Body of pancreas (tissue), 4 donors: ENCODE measurements around the gene IMMP1L.

Source experiments
- POLR2A ChIP-seq, 3 donors: fragments of 450-650 bp; IDR thresholded peaks; one replicate each; pipeline ENCODE4 v1.6.1; 2016; ENCODE audit warnings: antibody characterized with exemption in 3 of 3, mild to moderate bottlenecking in 2 of 3
- TF ChIP-seq, protein P1 (sequence below), 7 experiments: fragments of 450-650 bp in 4 of 7; fragments of 200-600 bp in 3 of 7; sonication (generic) in 3 of 7; IDR thresholded peaks; one replicate each; pipeline ENCODE4 v1.5.1; 2016 to 2019; ENCODE audit warnings: antibody characterized with exemption in 7 of 7

DNA sequence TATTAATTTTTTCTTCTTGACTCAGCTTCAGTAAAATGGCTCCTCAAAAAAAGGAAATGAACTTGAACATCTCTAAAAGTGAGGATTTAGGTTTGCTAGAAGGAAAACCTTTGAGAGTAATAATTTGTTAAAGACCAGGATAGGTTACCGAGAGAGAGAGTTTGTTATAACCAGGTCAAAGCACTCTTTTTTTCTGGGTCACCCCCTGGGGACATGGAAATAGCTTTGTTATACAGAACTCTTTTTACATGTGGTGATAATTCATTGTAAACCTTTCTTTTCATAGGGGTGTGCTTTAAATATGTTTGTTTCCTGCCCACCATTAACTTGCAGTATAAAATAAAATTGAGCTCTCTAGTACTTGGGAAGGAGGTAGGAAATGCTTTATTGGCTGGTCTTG, 92.1 kb downstream of the IMMP1L start:
- TF ChIP-seq, protein P1, sequence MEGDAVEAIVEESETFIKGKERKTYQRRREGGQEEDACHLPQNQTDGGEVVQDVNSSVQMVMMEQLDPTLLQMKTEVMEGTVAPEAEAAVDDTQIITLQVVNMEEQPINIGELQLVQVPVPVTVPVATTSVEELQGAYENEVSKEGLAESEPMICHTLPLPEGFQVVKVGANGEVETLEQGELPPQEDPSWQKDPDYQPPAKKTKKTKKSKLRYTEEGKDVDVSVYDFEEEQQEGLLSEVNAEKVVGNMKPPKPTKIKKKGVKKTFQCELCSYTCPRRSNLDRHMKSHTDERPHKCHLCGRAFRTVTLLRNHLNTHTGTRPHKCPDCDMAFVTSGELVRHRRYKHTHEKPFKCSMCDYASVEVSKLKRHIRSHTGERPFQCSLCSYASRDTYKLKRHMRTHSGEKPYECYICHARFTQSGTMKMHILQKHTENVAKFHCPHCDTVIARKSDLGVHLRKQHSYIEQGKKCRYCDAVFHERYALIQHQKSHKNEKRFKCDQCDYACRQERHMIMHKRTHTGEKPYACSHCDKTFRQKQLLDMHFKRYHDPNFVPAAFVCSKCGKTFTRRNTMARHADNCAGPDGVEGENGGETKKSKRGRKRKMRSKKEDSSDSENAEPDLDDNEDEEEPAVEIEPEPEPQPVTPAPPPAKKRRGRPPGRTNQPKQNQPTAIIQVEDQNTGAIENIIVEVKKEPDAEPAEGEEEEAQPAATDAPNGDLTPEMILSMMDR (IDR thresholded peaks at IDR 0.05), result no peak
- TF ChIP-seq POLR2A (IDR thresholded peaks at IDR 0.05), result no peak
